PC-9 (cell line): Measurements from ENCODE around the gene HCRT. TPM values are rescaled to one million over a fixed set of nuclear protein-coding genes. Genes with fewer than 3 reads are reported as not detected.
A peak's percentile ranks its signal among the peaks of the same experiment; 100 is the strongest.

Source experiments
- BruUV-seq: library from RNA; stranded (reverse); fragments of 400-500 nt; replicated peaks from 2 replicates; lab custom pipeline; 2021; lab: Mats Ljungman, UMichigan
- CTCF ChIA-PET: fragments of 300-600 bp; sonication (Branson Sonifier 250); formaldehyde crosslinking; loops from one replicate; lab custom pipeline; 2022; ENCODE audit warnings: antibody characterized with exemption; lab: Charles Lee
- POLR2A ChIA-PET: fragments of 300-600 bp; sonication (Branson Sonifier 250); formaldehyde crosslinking; loops from one replicate; lab custom pipeline; 2022; ENCODE audit warnings: antibody characterized with exemption; ENCODE audit not compliant: unreplicated experiment; lab: Charles Lee
- DNase-seq, 2 experiments: peaks; one replicate each; pipeline versions ENCODE4 v3.0.0 to v3.0.0-alpha.2; 2015 to 2022; ENCODE audit warnings: mixed read lengths in 1 of 2
- H2AFZ ChIP-seq: fragments of 200-600 bp; sonication (generic); 2 replicates; pipeline ENCODE4 v1.8.1; 2017; ENCODE audit warnings: antibody characterized with exemption
- H3F3A ChIP-seq: fragments of 200-600 bp; sonication (generic); 2 replicates; pipeline ENCODE4 v1.8.1; 2017; ENCODE audit warnings: antibody characterized with exemption, mild to moderate bottlenecking, low read depth; ENCODE audit not compliant: insufficient read depth
- H3K27ac ChIP-seq: fragments of 200-600 bp; sonication (generic); 2 replicates; pipeline ENCODE4 v1.6.1; 2016; ENCODE audit warnings: mixed run types
- H3K27me3 ChIP-seq: fragments of 200-600 bp; sonication (generic); 2 replicates; pipeline ENCODE4 v1.6.1; 2016; ENCODE audit warnings: low read depth, mixed run types; ENCODE audit not compliant: insufficient read depth
- H3K36me3 ChIP-seq: fragments of 200-600 bp; sonication (generic); 2 replicates; pipeline ENCODE4 v1.6.1; 2016; ENCODE audit warnings: low read depth, mixed run types
- H3K4me1 ChIP-seq: fragments of 200-600 bp; sonication (generic); replicated peaks from 2 replicates; pipeline ENCODE4 v1.6.1; 2016; ENCODE audit warnings: mixed run types; ENCODE audit not compliant: insufficient read depth
- H3K4me2 ChIP-seq: fragments of 200-600 bp; sonication (generic); 2 replicates; pipeline ENCODE4 v1.6.1; 2017; ENCODE audit warnings: mixed run types
- H3K4me3 ChIP-seq: fragments of 200-600 bp; sonication (generic); 2 replicates; pipeline ENCODE4 v1.6.1; 2016; ENCODE audit warnings: mixed run types
- H3K79me2 ChIP-seq: fragments of 200-600 bp; sonication (generic); 2 replicates; pipeline ENCODE4 v1.6.1; 2017; ENCODE audit warnings: low read depth, mixed run types
- H3K9me2 ChIP-seq: fragments of 200-600 bp; sonication (generic); 2 replicates; pipeline ENCODE4 v1.8.1; 2017; ENCODE audit warnings: mild to moderate bottlenecking; ENCODE audit not compliant: insufficient read depth
- H3K9me3 ChIP-seq: fragments of 200-600 bp; sonication (generic); 2 replicates; pipeline ENCODE4 v1.8.1; 2016; ENCODE audit warnings: low read depth; ENCODE audit not compliant: insufficient read depth
- H4K20me1 ChIP-seq: fragments of 200-600 bp; sonication (generic); 2 replicates; pipeline ENCODE4 v1.8.1; 2017; ENCODE audit not compliant: insufficient read depth
- EZH2 ChIP-seq: fragments of 200-600 bp; sonication (generic); IDR thresholded peaks from 2 replicates; pipeline ENCODE4 v1.8.0; 2017; ENCODE audit warnings: antibody characterized with exemption, low read depth
- intact Hi-C: fragments of 100-400 bp; cut with micrococcal nuclease; formaldehyde crosslinking; loops from one replicate; pipeline ENCODE4 v1.10.0; 2022; ENCODE audit not compliant: unreplicated experiment
- total RNA-seq: library from RNA; stranded (reverse); gene quantifications from 2 replicates; pipeline ENCODE4 v1.2.3, GENCODE V29; 2021
- TF ChIP-seq, protein P1 (sequence below): fragments of 200-600 bp; sonication (generic); conservative IDR thresholded peaks from 2 replicates; pipeline ENCODE4 v1.6.1; 2017; ENCODE audit warnings: mixed run types, antibody characterized with exemption, mild to moderate bottlenecking, moderate library complexity

Gene HCRT
- total RNA-seq, 1 experiment from 2014 or later, result not detected

DNA sequence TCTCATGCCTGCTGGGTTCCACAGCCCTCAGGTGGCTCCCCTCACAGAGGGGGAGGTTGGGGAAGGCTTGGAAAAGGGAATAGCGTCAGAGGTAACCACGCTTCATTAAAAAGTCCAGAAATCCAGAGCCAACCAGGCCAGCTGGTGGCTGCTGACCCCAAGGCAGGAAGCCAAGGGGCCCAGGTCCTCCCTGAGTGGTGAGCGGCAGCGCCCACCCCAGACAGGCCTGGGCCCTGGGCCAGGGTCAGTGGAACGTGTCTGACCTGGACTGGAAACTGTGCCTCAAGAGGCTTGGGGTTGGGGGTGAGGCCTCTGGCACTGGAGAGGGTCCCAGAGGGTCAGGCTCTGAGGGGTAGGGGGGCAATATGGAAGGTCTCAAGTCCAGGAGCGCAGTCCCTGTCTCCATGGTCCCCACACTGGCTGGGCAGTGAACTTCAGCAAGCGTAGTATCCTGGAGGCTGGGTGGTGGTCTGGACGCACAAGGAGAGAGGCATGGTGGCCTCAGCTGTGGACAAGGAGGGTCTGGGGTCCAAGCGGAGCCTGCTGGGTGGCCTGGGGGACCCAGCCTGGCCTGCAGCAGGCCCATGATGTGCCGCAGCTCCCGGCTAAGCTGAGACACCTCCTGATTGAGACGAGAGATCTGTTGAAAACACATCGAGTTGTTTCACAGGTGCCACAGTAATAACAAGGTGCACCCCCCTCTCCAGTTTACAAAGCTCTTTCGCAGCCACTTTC, 25.3 kb downstream of the HCRT start:
- Histone ChIP-seq H3K36me3 (no peaks in the 10 kb centered on the region), H4K20me1 (no peaks in the 10 kb centered on the region), H3K4me1 (no peaks in the 10 kb centered on the region), H3K9me2 (no peaks in the 10 kb centered on the region), H3K4me3 (no peak overlapping the region), H3K79me2 (no peaks in the 10 kb centered on the region), H3K9me3 (no peaks in the 10 kb centered on the region), H3F3A (no peaks in the 10 kb centered on the region), H2AFZ (no peak overlapping the region), H3K4me2 (no peak overlapping the region), H3K27ac (no peak overlapping the region), H3K27me3 (no peaks in the 10 kb centered on the region)
- BruUV-seq, result no TSS peak
- CTCF ChIA-PET, result no interaction called here
- TF ChIP-seq, protein P1, sequence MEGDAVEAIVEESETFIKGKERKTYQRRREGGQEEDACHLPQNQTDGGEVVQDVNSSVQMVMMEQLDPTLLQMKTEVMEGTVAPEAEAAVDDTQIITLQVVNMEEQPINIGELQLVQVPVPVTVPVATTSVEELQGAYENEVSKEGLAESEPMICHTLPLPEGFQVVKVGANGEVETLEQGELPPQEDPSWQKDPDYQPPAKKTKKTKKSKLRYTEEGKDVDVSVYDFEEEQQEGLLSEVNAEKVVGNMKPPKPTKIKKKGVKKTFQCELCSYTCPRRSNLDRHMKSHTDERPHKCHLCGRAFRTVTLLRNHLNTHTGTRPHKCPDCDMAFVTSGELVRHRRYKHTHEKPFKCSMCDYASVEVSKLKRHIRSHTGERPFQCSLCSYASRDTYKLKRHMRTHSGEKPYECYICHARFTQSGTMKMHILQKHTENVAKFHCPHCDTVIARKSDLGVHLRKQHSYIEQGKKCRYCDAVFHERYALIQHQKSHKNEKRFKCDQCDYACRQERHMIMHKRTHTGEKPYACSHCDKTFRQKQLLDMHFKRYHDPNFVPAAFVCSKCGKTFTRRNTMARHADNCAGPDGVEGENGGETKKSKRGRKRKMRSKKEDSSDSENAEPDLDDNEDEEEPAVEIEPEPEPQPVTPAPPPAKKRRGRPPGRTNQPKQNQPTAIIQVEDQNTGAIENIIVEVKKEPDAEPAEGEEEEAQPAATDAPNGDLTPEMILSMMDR, result no peak
- TF ChIP-seq EZH2, result no peak
- intact Hi-C loops, result no loop called here
- POLR2A ChIA-PET, result no interaction called here
- no peak for DNase-seq

DNA sequence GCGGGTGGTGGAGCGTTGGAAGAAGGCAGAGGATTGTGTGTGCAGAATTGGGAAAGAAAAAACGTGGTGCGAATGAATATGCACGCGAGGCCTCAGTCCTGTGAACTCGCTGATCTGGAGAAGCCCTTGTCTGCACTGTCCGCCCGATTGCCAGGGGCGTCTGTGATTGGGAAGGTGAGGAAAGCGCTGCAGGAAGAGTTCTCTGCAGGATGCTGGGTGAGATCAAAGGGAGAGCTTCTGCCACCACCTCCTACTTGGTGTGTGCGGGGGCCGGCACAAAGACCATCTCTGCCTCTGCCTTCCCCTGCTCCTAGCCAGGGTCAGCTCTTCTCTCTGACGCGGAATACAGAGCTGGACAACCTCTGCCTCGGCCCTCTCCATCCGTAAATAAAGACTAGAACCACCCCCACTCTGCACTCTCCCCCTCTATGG, 29.6 kb downstream of the HCRT start:
- H3K4me1 ChIP-seq, result peaks cover 7% of the 10 kb centered on the region; the same call in 1 of the 2 replicates
- H3K4me3 ChIP-seq, result no peak overlapping the region; the same call in 1 of the 2 replicates
- no peak for DNase-seq
- no peaks in the 10 kb centered on the region for H3K27me3 ChIP-seq
- H3K4me2 ChIP-seq, result peak overlapping the region; percentile 72
- no peak overlapping the region for H3K27ac ChIP-seq
- BruUV-seq, result TSS peak; percentile 78
- H3K79me2 ChIP-seq, result peaks cover 41% of the 10 kb centered on the region
- H3F3A ChIP-seq, result no peaks in the 10 kb centered on the region
- H3K9me3 ChIP-seq, result no peaks in the 10 kb centered on the region
- no peaks in the 10 kb centered on the region for H3K9me2 ChIP-seq
- H2AFZ ChIP-seq, result peak overlapping the region; percentile 76; the same call in 1 of the 2 replicates
- intact Hi-C loops, result no loop called here
- peaks cover 5% of the 10 kb centered on the region; the same call in 1 of the 2 replicates for H4K20me1 ChIP-seq
- POLR2A ChIA-PET, result interaction anchor here (0.6 kb wide), 1 partner anchor 20 kb away, joined by 21 read pairs; no protein-coding TSS in a partner anchor
- TF ChIP-seq, protein P1, result no peak
- no peak for TF ChIP-seq EZH2
- CTCF ChIA-PET, result no interaction called here
- no peaks in the 10 kb centered on the region for H3K36me3 ChIP-seq

DNA sequence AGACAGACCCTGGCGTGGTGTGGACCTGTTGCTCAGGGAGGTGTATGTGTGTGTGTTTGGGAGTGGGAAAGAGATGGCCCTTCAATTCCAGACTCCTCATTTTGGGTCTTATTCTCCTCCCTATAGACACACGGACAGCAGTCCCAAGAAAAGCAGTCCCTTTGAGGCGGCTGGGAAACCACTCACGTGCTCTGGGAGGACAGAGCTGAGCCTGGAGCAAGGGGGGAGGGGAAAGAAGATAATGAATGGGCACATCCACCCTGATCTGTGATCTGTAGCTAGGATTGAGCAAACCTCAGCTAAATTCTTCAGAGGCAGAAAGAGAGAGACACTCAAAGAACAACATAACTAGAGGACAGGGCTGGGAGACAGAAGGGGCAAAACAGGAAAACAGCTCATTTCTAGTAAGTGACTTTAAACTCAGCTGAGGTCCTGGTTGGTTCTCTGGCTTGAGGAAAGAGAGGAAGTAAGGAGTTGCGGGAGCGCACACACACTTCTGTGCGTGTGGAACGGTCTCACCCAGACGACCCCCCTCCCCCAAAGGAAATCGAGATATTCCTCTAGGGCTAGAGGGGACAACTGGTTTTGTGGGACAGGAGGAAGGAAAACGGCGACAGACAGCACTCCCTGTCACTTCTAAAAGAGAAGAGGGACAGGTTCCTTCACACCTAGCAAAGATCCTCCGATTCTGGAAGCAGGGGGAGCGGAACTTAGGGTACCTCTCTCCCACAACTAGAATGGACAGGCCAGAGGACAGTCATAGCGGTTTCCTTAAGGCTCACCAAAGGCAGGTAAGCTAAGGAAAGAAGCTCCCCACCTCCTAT, 31.1 kb downstream of the HCRT start:
- DNase-seq, result no peak
- 0 out of 2 replicates have a peak, but pooled peaks cover 2% of the 10 kb centered on the region for H3F3A ChIP-seq
- TSS peak; percentile 46 for BruUV-seq
- ChIA-PET CTCF (interaction anchor here (0.6 kb wide), 1 partner anchor 70 kb away, joined by 4 read pairs; no protein-coding TSS in a partner anchor), POLR2A (interaction anchor here (0.5 to 0.7 kb wide), 3 partner anchors 42 to 1625 kb away, joined by 3 to 5 read pairs (median 3); partner anchors contain the start of genes DUSP3 and STAT5A)
- H4K20me1 ChIP-seq, result peaks cover 13% of the 10 kb centered on the region
- no peaks in the 10 kb centered on the region for H3K27me3 ChIP-seq
- TF ChIP-seq EZH2, result no peak
- TF ChIP-seq, protein P1, result no peak
- H3K4me2 ChIP-seq, result peak overlapping the region; percentile 89
- H3K9me3 ChIP-seq, result no peaks in the 10 kb centered on the region
- H3K4me3 ChIP-seq, result peak overlapping the region; percentile 97
- H3K36me3 ChIP-seq, result no peaks in the 10 kb centered on the region
- H2AFZ ChIP-seq, result peak overlapping the region; percentile 89
- no peaks in the 10 kb centered on the region for H3K9me2 ChIP-seq
- H3K4me1 ChIP-seq, result peaks cover 7% of the 10 kb centered on the region; the same call in 1 of the 2 replicates
- no peak overlapping the region; the same call in 1 of the 2 replicates for H3K27ac ChIP-seq
- intact Hi-C loops, result no loop called here
- peaks cover 56% of the 10 kb centered on the region for H3K79me2 ChIP-seq
